BJ (cell line): ENCODE results near the gene STOX2. TPM values are rescaled to one million over a fixed set of nuclear protein-coding genes. Genes with fewer than 3 reads are reported as not detected.

Experiments used
- CTCF ChIA-PET: fragments of 350-600 bp; formaldehyde crosslinking; extraction: SDS; loops from one replicate; lab custom pipeline; 2021; ENCODE audit warnings: antibody characterized with exemption, inconsistent platforms; lab: Yijun Ruan, JAX
- POLR2A ChIA-PET: fragments of 300-600 bp; sonication (Branson Sonifier 250); formaldehyde crosslinking; extraction: SDS; loops from one replicate; lab custom pipeline; 2021; ENCODE audit warnings: antibody characterized with exemption; lab: Charles Lee
- DNase-seq: peaks from one replicate; pipeline ENCODE4 v3.0.0-alpha.2; 2011; ENCODE audit warnings: low read depth
- H3K27me3 ChIP-seq: 2 replicates; pipeline ENCODE4 v1.6.0; 2011; ENCODE audit warnings: low read length; ENCODE audit not compliant: control insufficient read depth, insufficient read depth
- H3K36me3 ChIP-seq: 2 replicates; pipeline ENCODE4 v1.5.1; 2011; ENCODE audit warnings: low read length; ENCODE audit not compliant: control insufficient read depth, insufficient read depth
- H3K4me3 ChIP-seq: 2 replicates; pipeline ENCODE4 v1.5.1; 2011; ENCODE audit warnings: low read depth, mild to moderate bottlenecking, control low read depth, low read length
- CTCF ChIP-seq: IDR thresholded peaks from 2 replicates; pipeline ENCODE4 v1.5.1; 2011; ENCODE audit warnings: low read depth, mild to moderate bottlenecking, control low read depth, inconsistent platforms, low read length, moderate library complexity; ENCODE audit not compliant: insufficient read depth
- polyA plus RNA-seq: library from polyadenylated mRNA; depleted of rRNA; stranded (reverse); fragments of >200 nt; gene quantifications from 2 replicates; pipeline ENCODE4 v1.2.3, GENCODE V29; 2011

Gene STOX2
- polyA plus RNA-seq, 1 experiment: 0.27 TPM

DNA sequence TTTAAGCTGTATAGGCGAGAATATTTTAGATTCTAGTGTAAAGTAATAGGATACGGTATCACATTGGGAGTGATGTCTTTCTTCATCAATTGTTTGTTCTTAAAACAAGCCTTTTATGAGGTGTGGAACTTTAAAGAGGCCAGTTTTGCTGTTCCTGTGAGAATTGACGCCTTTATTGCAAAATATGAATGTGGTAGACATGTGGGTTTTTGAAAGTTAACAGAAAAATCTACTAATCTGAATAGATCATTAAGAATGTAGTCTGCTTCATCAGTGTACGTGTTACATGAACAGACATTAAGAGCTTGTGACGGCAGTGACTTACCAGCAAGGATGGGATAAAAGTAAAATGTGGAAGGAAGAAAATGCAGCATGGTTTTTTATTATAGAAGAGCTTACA is 63.8 kb downstream of the STOX2 start:
- no peak for DNase-seq
- no peak overlapping the region for H3K4me3 ChIP-seq
- no peaks in the 10 kb centered on the region for H3K36me3 ChIP-seq
- H3K27me3 ChIP-seq: no peaks in the 10 kb centered on the region
- no peak for TF ChIP-seq CTCF
- ChIA-PET POLR2A (no interaction called here), CTCF (no interaction called here)

GRCh38 chr4:183969596-183969995 is 64.5 kb downstream of the STOX2 start:
- TF ChIP-seq CTCF: no peak
- Histone ChIP-seq H3K36me3 (no peaks in the 10 kb centered on the region), H3K4me3 (no peak overlapping the region), H3K27me3 (no peaks in the 10 kb centered on the region)
- DNase-seq: no peak
- ChIA-PET POLR2A (no interaction called here), CTCF (no interaction called here)

- Histone ChIP-seq H3K36me3 (no peaks in the 10 kb centered on the region), H3K27me3 (no peaks in the 10 kb centered on the region), H3K4me3 (no peak overlapping the region)
- ChIA-PET CTCF (no interaction called here), POLR2A (no interaction called here)
- DNase-seq: no peak
- no peak for TF ChIP-seq CTCF
Observed at GRCh38 chr4:183971929-183972490, 66.9 kb downstream of the STOX2 start.

- DNase-seq: no peak
- ChIA-PET CTCF (no interaction called here), POLR2A (no interaction called here)
- H3K4me3 ChIP-seq: no peak overlapping the region
- TF ChIP-seq CTCF: no peak
- H3K36me3 ChIP-seq: no peaks in the 10 kb centered on the region
- H3K27me3 ChIP-seq: no peaks in the 10 kb centered on the region
Observed at GRCh38 chr4:183977707-183978106, 72.6 kb downstream of the STOX2 start.

- POLR2A ChIA-PET: no interaction called here
- Histone ChIP-seq H3K27me3 (no peaks in the 10 kb centered on the region), H3K36me3 (no peaks in the 10 kb centered on the region), H3K4me3 (no peak overlapping the region)
- CTCF ChIA-PET: no interaction called here
- no peak for TF ChIP-seq CTCF
- DNase-seq: no peak
Observed at GRCh38 chr4:183984566-183984965, 79.5 kb downstream of the STOX2 start.
